DND-41 (cell line): ENCODE data around the gene SPSB3.

ENCODE experiments used
- EZH2 ChIP-seq: IDR thresholded peaks from 3 replicates; pipeline ENCODE4 v1.6.1; 2012; ENCODE audit warnings: borderline replicate concordance, low read depth, mild to moderate bottlenecking, moderate library complexity, low read length, inconsistent platforms; ENCODE audit not compliant: severe bottlenecking
- TF ChIP-seq, protein P1 (sequence below): IDR thresholded peaks from 2 replicates; pipeline ENCODE4 v1.5.1; 2012; ENCODE audit warnings: borderline replicate concordance, low read length, moderate library complexity, mild to moderate bottlenecking; ENCODE audit not compliant: poor library complexity, severe bottlenecking; ENCODE audit errors: extremely low read depth

DNA sequence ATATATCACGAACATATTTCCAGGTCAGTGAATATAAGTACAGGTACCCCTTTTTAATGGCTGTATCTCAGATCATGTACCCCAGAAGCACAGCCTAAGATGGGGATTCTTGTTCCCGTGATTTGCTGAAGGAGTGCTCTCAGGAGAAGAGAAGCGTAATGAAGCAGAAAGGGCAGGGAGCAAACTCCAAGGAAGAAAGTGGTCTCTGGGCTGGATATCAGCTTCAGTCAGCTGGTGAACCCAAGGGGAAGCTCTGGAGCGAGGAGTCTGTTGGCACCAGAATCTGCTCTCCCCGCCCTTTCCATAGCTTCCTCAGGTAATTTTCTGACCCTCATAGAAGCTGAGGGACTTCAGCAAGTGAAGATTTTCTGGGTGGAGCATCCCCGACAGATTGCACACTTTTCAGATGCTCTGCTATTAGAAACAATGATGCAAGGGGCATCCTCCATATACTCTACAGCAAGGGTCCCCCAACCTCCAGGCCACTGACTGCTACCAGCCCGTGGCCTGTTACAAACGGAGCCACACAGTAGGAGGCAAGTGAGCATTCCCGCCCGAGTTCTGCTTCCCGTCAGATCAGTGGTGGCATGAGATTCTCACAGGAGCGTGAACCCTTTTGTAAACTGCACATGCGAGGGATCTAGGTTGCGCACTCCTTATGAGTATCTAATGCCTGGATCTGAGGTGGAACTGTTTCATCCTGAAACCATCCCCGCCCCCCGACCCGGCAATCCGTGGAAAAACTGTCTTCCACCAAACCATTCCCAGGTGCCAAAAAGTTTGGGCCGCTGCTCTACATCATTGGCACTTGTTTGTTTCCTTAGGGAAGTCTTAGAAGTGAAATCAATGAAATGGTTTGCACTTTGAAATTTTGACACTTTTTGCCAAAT lies 49.1 kb upstream of the SPSB3 start:
- TF ChIP-seq, protein P1, sequence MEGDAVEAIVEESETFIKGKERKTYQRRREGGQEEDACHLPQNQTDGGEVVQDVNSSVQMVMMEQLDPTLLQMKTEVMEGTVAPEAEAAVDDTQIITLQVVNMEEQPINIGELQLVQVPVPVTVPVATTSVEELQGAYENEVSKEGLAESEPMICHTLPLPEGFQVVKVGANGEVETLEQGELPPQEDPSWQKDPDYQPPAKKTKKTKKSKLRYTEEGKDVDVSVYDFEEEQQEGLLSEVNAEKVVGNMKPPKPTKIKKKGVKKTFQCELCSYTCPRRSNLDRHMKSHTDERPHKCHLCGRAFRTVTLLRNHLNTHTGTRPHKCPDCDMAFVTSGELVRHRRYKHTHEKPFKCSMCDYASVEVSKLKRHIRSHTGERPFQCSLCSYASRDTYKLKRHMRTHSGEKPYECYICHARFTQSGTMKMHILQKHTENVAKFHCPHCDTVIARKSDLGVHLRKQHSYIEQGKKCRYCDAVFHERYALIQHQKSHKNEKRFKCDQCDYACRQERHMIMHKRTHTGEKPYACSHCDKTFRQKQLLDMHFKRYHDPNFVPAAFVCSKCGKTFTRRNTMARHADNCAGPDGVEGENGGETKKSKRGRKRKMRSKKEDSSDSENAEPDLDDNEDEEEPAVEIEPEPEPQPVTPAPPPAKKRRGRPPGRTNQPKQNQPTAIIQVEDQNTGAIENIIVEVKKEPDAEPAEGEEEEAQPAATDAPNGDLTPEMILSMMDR = no peak
- no peak for TF ChIP-seq EZH2
